HG03565 (cell line): ENCODE results near the gene PGRMC2.

Experiments
- ATAC-seq: cut with Tn5 transposase; IDR thresholded peaks from one replicate; pipeline ENCODE4 v1.9.1; 2021; ENCODE audit warnings: mild to moderate bottlenecking, moderate library complexity; ENCODE audit not compliant: unreplicated experiment

The PGRMC2 gene

GRCh38 chr4:128287141-128287870 is at the start of gene PGRMC2:
TSS of gene PGRMC2 (minus strand) at chr4:128287813. CDS start at chr4:128287790, 23 bp downstream.
- ATAC-seq = no peak

GRCh38 chr4:128335541-128335940 is 47.9 kb upstream of the PGRMC2 start:
- no peak for ATAC-seq

- no peak for ATAC-seq
Measured at GRCh38 chr4:128334256-128334655, 46.6 kb upstream of the PGRMC2 start.

GRCh38 chr4:128333309-128334018 is 45.9 kb upstream of the PGRMC2 start:
- ATAC-seq = no peak

GRCh38 chr4:128332081-128332480 is 44.5 kb upstream of the PGRMC2 start:
- no peak for ATAC-seq

GRCh38 chr4:128329638-128330037 is 42.0 kb upstream of the PGRMC2 start:
- no peak for ATAC-seq

- no peak for ATAC-seq
Measured at GRCh38 chr4:128328106-128328505, 40.5 kb upstream of the PGRMC2 start.

GRCh38 chr4:128323401-128323800 is 35.8 kb upstream of the PGRMC2 start:
- ATAC-seq = no peak

GRCh38 chr4:128322986-128323385 is 35.4 kb upstream of the PGRMC2 start:
- no peak for ATAC-seq

- ATAC-seq = no peak
Measured at GRCh38 chr4:128322311-128322710, 34.7 kb upstream of the PGRMC2 start.

GRCh38 chr4:128320656-128321055 is 33.0 kb upstream of the PGRMC2 start:
- no peak for ATAC-seq

GRCh38 chr4:128315756-128316520 is 28.3 kb upstream of the PGRMC2 start:
- no peak for ATAC-seq

- no peak for ATAC-seq
Measured at GRCh38 chr4:128311659-128312403, 24.2 kb upstream of the PGRMC2 start.

- ATAC-seq = no peak
Measured at GRCh38 chr4:128310266-128310697, 22.7 kb upstream of the PGRMC2 start.

GRCh38 chr4:128309585-128309984 is 22.0 kb upstream of the PGRMC2 start:
- ATAC-seq = no peak

GRCh38 chr4:128308986-128309385 is 21.4 kb upstream of the PGRMC2 start:
- no peak for ATAC-seq

GRCh38 chr4:128307123-128307571 is 19.5 kb upstream of the PGRMC2 start:
- peak; percentile 73 for ATAC-seq

- no peak for ATAC-seq
Measured at GRCh38 chr4:128305942-128306341, 18.3 kb upstream of the PGRMC2 start.

- ATAC-seq = no peak
Measured at GRCh38 chr4:128303986-128304385, 16.4 kb upstream of the PGRMC2 start.

GRCh38 chr4:128303405-128303785 is 15.8 kb upstream of the PGRMC2 start:
- no peak for ATAC-seq

GRCh38 chr4:128301979-128302378 is 14.4 kb upstream of the PGRMC2 start:
- ATAC-seq = no peak
